ENCODE measurements around the gene TRPM4.
A peak's percentile ranks its signal among the peaks of the same experiment; 100 is the strongest.

Gene TRPM4

DNA sequence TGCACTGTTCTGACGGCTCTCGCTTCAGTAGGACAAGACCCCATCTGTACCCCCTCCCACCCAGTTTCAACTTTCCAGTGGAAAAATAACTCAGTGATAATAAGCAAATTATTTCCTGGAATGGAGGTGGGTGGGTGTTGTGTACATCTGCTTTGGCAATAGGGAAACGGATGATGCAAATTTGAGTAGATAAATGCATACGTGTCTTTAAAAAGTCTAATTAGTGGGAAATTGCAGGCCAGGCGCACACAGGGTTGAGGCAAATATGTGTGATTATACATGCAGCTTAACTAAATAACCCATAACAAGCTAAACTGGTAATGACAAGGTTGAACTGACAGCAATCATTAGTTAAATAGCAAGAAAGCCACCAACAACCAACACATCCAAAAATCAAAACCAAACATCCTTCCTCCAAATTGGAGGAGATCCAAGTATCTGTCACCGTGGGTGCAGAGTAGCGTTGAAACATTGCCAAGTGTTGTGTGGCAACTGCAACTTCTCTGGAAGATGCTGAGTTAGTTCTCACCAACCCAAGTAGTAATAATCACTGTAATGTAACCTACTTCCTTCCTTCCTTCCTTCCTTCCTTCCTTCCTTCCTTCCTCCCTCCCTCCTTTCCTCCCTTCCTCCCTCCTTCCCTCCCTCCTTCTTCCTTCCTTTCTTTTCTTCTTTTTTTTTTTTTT is 54.6 kb downstream of the TRPM4 start (continued):
- TF ChIP-seq, protein P1, sequence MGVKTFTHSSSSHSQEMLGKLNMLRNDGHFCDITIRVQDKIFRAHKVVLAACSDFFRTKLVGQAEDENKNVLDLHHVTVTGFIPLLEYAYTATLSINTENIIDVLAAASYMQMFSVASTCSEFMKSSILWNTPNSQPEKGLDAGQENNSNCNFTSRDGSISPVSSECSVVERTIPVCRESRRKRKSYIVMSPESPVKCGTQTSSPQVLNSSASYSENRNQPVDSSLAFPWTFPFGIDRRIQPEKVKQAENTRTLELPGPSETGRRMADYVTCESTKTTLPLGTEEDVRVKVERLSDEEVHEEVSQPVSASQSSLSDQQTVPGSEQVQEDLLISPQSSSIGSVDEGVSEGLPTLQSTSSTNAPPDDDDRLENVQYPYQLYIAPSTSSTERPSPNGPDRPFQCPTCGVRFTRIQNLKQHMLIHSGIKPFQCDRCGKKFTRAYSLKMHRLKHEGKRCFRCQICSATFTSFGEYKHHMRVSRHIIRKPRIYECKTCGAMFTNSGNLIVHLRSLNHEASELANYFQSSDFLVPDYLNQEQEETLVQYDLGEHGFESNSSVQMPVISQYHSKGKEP (tag by site-specific recombination; IDR thresholded peaks at IDR 0.05): 0 out of 2 replicates have a peak, but pooled peaks have one; percentile 4
- TF ChIP-seq, protein P2, sequence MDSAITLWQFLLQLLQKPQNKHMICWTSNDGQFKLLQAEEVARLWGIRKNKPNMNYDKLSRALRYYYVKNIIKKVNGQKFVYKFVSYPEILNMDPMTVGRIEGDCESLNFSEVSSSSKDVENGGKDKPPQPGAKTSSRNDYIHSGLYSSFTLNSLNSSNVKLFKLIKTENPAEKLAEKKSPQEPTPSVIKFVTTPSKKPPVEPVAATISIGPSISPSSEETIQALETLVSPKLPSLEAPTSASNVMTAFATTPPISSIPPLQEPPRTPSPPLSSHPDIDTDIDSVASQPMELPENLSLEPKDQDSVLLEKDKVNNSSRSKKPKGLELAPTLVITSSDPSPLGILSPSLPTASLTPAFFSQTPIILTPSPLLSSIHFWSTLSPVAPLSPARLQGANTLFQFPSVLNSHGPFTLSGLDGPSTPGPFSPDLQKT (IDR thresholded peaks at IDR 0.05; ENCODE audit: borderline replicate concordance, low read depth, low read length): no peak
- TF ChIP-seq SCRT2 (tag by site-specific recombination; IDR thresholded peaks at IDR 0.05) (no peak), SP2 (tag by site-specific recombination; IDR thresholded peaks at IDR 0.05) (no peak), ZFP69B (tag by site-specific recombination; IDR thresholded peaks at IDR 0.05) (no peak), GLIS1 (tag by site-specific recombination; IDR thresholded peaks at IDR 0.05) (no peak), ZNF624 (tag by site-specific recombination; IDR thresholded peaks at IDR 0.05) (no peak), ZNF423 (tag by site-specific recombination; IDR thresholded peaks at IDR 0.05) (no peak), ZNF433 (tag by site-specific recombination; IDR thresholded peaks at IDR 0.05; ENCODE audit: low read depth) (no peak), ZNF777 (tag by site-specific recombination; IDR thresholded peaks at IDR 0.05; ENCODE audit: borderline replicate concordance) (no peak), ZNF266 (tag by site-specific recombination; IDR thresholded peaks at IDR 0.05; ENCODE audit: low read depth) (no peak), ZNF837 (tag by site-specific recombination; IDR thresholded peaks at IDR 0.05) (no peak), SP7 (tag by site-specific recombination; IDR thresholded peaks at IDR 0.05) (peak; percentile 99)
- TF ChIP-seq, protein P3, sequence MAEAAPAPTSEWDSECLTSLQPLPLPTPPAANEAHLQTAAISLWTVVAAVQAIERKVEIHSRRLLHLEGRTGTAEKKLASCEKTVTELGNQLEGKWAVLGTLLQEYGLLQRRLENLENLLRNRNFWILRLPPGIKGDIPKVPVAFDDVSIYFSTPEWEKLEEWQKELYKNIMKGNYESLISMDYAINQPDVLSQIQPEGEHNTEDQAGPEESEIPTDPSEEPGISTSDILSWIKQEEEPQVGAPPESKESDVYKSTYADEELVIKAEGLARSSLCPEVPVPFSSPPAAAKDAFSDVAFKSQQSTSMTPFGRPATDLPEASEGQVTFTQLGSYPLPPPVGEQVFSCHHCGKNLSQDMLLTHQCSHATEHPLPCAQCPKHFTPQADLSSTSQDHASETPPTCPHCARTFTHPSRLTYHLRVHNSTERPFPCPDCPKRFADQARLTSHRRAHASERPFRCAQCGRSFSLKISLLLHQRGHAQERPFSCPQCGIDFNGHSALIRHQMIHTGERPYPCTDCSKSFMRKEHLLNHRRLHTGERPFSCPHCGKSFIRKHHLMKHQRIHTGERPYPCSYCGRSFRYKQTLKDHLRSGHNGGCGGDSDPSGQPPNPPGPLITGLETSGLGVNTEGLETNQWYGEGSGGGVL (tag by site-specific recombination; IDR thresholded peaks at IDR 0.05): 0 out of 2 replicates have a peak, but pooled peaks have one; percentile 18
- TF ChIP-seq, protein P4, sequence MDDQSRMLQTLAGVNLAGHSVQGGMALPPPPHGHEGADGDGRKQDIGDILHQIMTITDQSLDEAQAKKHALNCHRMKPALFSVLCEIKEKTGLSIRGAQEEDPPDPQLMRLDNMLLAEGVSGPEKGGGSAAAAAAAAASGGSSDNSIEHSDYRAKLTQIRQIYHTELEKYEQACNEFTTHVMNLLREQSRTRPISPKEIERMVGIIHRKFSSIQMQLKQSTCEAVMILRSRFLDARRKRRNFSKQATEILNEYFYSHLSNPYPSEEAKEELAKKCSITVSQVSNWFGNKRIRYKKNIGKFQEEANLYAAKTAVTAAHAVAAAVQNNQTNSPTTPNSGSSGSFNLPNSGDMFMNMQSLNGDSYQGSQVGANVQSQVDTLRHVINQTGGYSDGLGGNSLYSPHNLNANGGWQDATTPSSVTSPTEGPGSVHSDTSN (CRISPR knock-in tag; IDR thresholded peaks at IDR 0.05): no peak

DNA sequence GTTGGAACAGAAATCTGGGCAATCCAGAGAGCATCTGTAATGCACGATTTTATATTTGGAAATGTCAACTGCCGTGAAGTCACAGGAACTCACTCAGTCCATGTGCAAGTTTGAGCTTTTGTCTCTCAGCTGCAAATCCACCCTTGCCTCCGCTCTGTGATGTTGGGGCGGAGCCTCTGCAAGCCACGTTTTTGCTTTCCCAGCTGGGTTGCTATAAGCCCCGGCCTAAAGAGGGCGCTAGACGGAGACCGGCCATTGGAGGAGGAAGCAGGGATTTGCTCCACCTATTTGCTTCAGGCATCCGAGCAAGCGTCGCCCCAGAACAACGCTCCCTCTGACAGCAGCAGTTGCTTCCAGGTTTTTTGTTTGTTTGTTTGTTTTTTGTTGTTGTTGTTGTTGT is 56.2 kb downstream of the TRPM4 start:
- POLR2A ChIA-PET: no interaction called here
- Histone ChIP-seq H3K4me3 (ENCODE audit: low read depth, low read length) (no peak overlapping the region), H3K9me3 (ENCODE audit: control insufficient read depth, insufficient read depth, low read depth, low read length) (no peaks in the 10 kb centered on the region), H3K27ac (ENCODE audit: extremely low read depth, low read depth, low read length) (no peak overlapping the region), H3K4me1 (ENCODE audit: control insufficient read depth, insufficient read depth, low read length) (0 out of 2 replicates have a peak, but pooled peaks cover 6% of the 10 kb centered on the region), H3K36me3 (ENCODE audit: control insufficient read depth in 2 of 2, insufficient read depth in 1 of 2, low read length in 2 of 2) (peaks cover 0 to 6% of the 10 kb centered on the region in 2 experiments; a peak in 2 of 3 replicates)
- CTCF ChIA-PET: interaction anchor here (0.6 to 10.4 kb wide), 13 partner anchors 11 to 216 kb away, joined by 3 to 113 read pairs (median 4); no protein-coding TSS in a partner anchor
- TF ChIP-seq, protein P5, sequence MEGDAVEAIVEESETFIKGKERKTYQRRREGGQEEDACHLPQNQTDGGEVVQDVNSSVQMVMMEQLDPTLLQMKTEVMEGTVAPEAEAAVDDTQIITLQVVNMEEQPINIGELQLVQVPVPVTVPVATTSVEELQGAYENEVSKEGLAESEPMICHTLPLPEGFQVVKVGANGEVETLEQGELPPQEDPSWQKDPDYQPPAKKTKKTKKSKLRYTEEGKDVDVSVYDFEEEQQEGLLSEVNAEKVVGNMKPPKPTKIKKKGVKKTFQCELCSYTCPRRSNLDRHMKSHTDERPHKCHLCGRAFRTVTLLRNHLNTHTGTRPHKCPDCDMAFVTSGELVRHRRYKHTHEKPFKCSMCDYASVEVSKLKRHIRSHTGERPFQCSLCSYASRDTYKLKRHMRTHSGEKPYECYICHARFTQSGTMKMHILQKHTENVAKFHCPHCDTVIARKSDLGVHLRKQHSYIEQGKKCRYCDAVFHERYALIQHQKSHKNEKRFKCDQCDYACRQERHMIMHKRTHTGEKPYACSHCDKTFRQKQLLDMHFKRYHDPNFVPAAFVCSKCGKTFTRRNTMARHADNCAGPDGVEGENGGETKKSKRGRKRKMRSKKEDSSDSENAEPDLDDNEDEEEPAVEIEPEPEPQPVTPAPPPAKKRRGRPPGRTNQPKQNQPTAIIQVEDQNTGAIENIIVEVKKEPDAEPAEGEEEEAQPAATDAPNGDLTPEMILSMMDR (tag by site-specific recombination; IDR thresholded peaks at IDR 0.05): 0 out of 2 replicates have a peak, but pooled peaks have one; percentile 24
- TF ChIP-seq, protein P1 (tag by site-specific recombination; IDR thresholded peaks at IDR 0.05): no peak

Data from HEK293 (cell line).